ENCODE data around the gene ASF1B.

The ASF1B gene

DNA sequence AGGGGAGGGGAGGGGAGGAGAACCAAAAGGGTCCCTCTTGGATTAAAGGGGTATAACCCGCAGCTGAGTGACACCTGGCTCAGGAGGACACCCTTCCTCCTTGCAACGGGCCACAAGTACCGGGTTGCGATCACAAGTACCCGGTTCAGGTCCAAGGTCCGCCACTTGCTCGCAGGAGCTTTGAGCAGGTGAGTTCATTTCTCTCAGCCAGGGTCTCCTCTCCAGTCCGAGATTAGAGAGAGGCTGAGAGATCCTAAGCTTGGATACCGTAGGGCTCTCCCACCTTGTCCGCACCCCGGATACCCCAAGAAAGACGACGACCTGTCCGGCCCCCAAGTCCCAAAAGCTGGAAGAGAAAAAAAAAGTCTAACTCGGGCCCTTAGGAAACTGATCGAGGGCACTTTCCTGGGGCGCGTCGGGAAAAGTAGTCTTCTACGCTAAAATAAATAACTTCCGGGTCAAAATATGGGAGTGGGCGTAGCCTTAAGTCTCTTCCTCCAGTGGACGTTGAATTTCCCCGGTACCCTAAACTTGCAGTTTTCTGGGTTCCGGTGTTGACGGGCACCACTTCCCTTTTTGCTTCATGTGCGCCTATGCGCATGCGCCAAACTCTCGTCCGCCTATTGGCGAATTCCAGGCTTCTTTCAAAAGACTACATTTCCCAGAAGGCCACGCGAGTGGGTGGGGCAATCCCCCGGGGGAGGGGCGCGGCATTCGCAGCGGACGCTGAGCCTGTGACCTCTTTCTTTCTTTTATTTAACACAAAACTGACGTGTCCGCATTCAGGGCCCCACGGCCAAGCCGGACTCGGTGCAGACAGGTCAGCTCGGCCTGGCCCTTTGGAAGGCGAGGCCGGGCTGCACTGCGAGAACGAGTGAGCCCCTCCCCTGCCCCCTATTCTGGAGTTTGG lies 55.2 kb downstream of the ASF1B start:
- TF ChIP-seq CTCF (IDR thresholded peaks at IDR 0.05) = no peak

DNA sequence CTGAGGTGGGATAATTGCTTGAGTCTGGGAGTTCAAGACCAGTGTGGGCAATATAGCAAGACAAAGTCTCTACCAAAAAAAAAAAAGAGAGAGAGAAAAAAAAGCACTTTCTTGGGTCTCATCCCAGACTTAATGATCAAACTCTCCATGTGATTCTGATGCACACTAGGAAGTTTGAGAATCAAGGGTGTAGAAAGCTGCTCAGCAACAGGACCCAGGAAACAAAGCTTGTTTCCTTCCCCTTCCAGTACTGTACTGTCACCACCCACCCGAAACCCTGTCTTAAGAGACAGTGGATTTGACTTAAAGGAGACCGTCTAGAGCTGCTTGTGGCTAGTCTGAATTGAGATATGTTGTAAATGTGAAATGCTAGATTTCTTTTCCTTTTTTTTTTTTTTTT lies 58.0 kb downstream of the ASF1B start:
- TF ChIP-seq CTCF (IDR thresholded peaks at IDR 0.05) = no peak

GRCh38 chr19:14073925-14074838 lies 62.2 kb downstream of the ASF1B start:
- no peak for TF ChIP-seq CTCF (IDR thresholded peaks at IDR 0.05)

DNA sequence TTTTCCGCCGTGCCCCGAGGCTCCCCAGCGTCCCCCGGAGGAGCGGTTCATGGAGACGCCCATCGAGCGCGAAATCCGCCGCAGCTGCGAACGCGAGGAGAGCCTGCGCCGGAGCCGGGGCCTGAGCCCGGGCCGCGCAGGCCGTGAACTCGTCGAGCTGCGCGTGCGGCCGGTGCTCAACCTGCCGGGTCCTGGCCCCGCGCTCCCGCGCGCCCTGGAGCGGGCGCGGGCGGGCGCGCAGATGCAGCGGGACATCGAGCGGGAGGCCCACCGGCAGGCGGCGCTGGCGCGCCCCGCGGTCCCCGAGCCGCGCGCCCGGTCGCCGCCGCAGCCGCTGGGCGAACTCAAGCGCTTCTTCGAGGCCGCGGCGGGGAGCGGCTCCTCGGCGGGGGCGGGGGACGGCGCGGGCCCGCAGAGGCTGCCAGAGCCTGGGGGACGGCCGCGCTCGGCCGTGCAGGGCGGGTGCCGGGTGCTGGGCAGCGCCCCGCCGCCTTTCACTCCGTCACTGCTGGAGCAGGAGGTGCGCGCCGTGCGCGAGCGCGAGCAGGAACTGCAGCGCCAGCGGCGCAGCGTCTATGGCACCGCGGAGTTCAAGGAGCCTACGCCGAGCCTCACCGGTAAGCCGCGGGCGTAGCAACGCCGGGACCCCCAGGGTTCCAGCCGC lies 63.0 kb downstream of the ASF1B start:
- TF ChIP-seq CTCF (IDR thresholded peaks at IDR 0.05) = peak; percentile 94

DNA sequence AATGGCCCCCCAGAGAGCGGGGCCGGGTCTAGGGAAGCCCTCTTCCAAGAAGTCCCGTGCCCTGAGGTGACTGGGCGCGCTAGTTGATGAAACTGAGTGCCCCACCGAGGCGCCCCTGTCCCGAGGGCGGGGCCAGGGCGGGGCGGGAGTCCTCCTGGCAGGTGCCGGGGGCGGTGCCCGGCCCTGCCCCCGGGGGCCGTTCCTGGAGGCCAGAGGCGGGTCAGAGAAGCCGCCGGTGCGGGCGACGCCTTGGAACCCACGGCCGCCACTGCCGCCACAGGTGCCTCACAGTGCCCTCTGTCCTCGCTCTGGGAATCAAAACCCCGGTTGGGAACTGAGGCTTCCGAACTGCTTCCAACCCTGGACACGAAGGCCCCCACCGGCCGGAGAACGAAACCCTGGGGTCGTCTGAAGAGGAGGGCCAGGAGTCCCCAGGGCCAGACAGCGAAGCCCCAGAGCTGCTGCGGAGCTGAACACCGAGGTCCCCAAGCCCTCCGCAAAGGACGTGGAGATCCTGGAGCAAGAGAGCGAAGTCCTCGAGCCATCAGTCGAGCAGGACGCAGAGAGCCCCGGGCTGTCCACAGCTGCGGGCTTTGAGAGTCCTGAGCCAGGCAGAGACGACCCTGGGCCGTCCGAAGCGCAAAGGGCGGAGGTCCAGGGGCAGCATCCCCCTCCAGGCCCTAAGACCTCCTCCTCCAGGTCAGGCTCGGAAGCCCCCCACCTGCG lies 63.7 kb downstream of the ASF1B start, which contains the start of gene MISP3:
MISP3 (plus strand) TSS at position 252 of the 726 bp plus-strand sequence. CDS start 524 bp downstream, outside the sequence.
- TF ChIP-seq CTCF (IDR thresholded peaks at IDR 0.05) = no peak

DNA sequence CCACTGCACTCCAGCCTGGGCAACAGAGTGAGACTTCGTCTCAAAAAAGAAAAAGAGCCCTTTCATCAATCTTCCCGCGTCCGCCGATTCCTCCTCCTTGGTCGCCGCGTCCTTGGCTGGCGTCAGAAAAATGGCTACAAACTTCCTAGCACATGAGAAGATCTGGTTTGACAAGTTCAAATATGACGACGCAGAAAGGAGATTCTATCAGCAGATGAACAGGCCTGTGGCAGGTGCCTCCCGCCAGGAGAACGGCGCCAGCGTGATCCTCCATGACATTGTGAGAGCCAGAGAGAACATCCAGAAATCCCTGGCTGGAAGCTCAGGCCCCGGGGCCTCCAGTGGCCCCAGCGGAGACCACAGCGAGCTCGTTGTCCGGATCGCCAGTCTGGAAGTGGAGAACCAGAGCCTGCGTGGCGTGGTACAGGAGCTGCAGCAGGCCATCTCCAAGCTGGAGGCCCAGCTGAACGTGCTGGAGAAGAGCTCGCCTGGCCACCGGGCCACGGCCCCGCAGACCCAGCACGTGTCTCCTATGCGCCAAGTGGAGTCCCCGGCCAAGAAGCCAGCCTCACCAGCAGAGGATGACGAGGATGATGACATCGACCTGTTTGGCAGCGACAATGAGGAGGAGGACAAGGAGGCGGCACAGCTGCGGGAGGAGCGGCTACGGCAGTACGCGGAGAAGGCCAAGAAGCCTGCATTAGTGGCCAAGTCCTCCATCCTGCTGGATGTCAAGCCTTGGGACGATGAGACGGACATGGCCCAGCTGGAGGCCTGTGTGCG lies 65.9 kb downstream of the ASF1B start:
- TF ChIP-seq CTCF (IDR thresholded peaks at IDR 0.05) = no peak

All from LNCAP (cell line).